Nucleus accumbens (tissue), 56 donors: ENCODE results near the gene ATN1.

Experiments used
- DNase-seq, 56 donors: peaks; one replicate each; lab custom pipeline; 2025; lab: John Stamatoyannopoulos, UW

The ATN1 gene

GRCh38 chr12:6965026-6965661, 37.4 kb downstream of the ATN1 start:
- peak in 51 of 56 donors; percentile 31 to 88 (median 62) for DNase-seq

- DNase-seq: no peak
Measured at GRCh38 chr12:6965714-6966113, 38.0 kb downstream of the ATN1 start.

DNA sequence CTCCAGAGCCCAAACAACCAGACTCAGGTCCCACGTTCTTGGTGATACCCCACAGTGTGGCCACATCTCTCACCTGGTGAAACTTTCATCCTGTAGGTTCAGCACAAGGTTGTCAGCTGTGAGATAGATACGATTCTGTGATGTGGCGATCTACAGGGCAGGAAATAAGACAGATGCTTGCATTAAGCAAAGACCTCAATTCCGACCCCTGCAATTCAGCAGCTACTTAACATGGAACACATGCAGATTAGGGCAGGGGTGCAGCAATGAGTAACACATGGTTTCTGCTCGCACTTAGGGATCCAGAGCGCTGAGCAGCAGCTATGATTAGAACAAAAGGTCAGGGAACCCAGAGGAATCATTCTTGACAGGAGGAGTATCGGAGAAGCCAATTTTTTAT, 38.6 kb downstream of the ATN1 start:
- DNase-seq: no peak

DNA sequence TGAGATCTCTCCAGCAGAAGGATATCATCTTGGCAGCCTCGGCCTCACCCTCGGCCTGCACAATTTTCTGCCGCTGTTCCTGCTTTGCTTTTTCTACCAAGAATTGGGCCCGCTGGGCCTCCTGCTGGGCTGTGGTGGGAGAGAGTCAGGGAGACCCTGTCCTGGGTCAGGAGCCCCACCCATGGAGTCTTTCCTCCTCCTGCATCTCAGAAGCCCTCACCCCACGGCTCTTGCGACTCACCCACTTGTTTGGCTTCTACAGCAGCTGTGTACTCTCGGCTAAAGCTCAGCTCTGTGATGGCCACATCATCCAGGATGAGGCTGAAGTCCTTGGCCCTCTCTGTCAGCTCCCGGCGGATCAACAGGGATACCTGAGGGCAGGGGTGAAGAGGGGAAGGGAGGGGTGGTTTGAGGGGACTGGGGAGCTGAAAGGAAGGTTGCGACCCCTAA, 39.9 kb downstream of the ATN1 start:
- no peak for DNase-seq

GRCh38 chr12:6968426-6968825, 40.7 kb downstream of the ATN1 start:
- no peak for DNase-seq

GRCh38 chr12:6970096-6970527, 42.4 kb downstream of the ATN1 start:
- DNase-seq: peak in 2 of 56 donors; percentile 47 to 62

DNA sequence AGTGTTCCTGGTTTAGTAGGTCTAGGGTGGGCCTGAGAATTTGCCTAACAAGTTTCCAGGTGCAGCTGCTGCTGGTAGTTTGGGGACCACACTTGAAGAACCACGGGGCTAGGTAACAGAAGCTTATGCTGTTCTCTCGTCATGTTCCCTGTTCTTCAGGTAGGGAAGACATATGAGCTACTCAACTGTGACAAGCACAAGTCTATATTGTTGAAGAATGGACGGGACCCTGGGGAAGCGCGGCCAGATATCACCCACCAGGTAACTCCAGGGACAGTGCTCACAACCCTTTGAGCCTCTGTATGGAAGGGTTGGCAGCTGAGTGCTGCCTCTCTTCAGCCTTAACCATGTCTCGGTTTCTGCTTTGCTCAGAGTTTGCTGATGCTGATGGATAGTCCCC, 46.4 kb downstream of the ATN1 start:
- DNase-seq: no peak

DNA sequence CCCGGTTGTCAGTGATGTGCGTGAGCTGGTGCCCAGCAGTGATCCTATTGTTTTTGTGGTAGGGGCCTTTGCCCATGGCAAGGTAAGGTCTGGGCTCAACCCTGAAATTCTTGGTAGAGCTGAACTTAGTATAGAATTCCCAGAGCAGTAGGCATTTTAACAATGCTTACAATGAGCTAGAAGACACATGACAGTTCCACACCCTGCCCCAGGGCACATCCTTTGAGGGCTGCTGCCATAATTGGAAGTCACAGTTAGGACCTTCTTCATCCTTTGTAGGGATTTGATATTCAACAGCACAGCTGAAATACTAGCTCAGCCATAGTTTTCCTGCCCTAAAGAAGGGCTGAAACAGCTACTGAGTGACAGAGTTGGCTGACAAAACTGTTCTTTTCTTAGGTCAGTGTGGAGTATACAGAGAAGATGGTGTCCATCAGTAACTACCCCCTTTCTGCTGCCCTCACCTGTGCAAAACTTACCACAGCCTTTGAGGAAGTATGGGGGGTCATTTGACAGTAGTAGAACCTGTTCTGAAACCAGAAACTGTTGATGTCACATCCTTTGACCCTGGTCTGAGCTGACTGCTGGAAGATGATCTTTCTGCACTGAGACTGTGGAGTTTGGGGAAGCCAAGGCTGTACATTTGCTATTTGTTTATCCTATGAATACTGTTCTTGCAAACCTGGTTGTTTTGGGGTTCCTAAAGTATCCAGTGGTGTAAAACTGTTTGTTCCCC, 47.7 kb downstream of the ATN1 start:
- DNase-seq: no peak

DNA sequence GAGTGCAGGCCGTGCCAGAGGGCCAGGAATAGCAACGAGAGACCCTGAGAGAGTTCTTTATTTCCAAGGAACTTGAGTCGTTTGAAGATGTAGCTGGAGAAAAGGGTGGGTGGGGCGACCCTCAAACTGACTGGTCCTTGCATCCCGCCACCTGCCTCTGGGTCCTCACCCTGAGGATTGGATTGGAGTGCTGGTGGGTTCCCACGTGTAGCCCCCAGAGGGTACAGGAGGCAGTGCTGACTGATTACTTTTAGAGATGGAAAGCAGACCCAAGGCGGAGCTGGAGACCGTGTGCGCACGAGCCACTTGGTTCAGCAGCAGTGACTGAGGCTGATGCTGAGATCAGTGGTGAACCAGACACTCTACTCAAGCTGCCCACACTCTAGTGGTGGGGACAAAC, 49.9 kb downstream of the ATN1 start:
- no peak for DNase-seq

- DNase-seq: no peak
Measured at GRCh38 chr12:6978188-6978587, 50.4 kb downstream of the ATN1 start.

DNA sequence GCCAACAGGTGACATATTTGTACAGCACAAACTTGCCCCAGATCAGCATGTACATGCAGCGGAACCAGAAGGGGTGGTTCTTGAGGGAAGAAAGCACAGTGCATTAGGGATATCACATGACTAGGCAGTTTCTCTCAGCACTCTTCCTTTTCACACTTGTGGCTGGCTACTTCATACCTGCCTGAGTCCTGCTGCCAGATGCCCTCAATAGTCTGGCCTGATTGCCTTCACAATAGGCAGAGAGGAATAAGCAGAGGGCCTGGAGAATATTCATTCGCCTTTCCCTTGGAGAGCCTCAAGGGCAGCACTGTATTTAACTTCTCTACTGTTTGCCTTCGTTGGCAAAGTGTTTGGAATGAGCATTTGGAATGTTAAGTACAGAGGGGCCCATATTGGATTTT, 50.9 kb downstream of the ATN1 start:
- DNase-seq: no peak

DNA sequence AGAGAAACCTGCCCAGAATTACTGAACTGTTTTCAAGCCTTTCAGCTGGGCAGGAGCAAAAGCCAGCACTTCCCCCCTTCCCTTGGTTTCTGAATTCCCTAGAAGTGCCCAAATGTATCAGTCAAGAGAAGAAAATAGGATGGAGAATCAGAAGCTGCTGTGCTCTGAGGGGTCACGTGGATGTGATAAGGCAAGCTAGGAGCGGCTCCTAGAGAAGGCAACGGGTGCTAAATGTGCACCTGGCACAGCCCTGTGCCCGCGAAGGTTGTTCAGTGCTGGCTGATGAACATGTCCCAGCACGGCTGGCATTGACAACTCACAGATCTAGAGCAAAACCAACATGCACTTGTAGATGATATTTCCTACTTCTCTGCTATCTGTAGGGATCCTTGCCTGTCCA, 51.3 kb downstream of the ATN1 start:
- DNase-seq: no peak

DNA sequence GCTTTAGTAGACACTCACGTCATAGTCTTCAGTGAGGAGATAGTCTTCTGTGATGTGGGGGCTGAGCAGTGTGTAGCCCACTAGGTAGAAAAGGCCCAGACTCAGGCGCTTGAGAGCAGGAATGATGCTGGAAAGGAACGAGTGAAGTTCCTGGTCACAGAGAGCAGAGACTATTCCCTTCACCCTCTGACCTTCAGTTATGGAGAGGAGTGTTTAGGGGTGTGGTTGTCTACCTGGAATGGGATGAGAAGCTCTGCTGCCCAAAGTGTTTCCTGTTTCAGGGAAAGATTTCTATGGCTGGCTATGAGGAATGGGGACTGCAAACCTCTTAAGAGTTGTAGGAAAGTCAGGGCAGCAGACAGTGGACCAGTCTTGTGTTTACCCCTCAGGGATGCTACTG, 51.7 kb downstream of the ATN1 start:
- no peak for DNase-seq

GRCh38 chr12:6980075-6980474, 52.3 kb downstream of the ATN1 start:
- DNase-seq: no peak

DNA sequence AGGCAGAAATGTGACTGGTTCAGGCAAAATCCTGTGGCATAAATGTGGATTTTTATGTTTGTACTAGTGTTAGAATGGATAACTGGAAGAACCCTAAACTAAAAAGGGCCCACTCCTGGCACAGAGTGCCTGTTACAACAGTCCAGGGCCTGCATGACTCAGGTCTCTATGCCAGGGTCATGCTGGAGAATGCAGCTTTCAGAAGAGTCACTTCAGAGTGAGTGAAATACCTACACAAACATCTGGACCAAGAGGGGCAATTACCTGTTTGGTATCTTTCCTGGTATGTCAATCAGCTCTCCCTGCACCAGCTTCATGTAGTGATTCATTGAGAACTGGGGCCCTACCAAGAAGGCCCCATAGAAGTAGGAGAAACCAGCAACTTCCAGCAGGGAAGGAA, 53.0 kb downstream of the ATN1 start:
- no peak for DNase-seq

DNA sequence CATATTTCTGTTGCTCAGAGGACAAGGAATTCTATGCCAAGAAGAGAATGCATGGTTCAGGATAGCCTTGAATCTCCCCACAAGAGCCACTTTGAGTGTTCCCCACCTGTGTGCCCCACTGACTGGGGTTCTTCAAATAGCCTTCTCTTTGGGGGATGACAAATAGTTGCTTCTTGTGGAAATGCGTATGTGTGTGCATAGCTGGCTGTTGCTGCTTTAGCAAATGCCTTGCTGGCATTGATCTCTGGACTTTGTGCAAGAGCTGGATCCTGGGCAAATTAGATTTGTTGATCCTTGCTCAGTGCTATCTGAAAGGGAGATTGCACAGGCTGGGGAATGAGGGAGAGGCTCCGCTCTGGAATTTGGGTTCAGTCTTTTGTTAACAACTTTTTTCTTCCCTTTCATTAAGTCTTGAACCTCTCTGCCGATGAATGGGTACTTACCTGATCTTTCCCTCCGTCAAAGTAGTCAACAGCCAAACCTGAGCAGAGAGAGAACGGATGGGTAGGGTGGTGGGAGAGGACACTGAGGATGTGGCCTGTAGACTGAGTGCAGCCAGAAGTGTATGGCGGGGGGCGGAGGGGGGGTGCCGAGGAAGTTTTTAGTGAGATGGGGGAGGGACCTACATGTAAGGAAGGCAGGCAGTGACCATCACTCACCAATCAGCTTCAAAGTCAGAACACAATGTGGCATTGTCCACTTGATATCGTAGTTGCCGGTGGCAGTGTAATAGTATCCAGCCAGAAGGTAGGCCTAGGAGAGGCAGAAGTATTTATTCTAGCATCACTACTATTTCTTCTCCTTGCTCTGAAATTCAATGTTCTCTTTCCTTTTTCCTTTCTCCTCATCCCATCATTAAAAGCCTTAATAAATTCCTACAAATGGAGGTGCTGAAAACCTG, 53.6 kb downstream of the ATN1 start:
- no peak for DNase-seq

GRCh38 chr12:6982532-6982931, 54.8 kb downstream of the ATN1 start:
- no peak for DNase-seq

- DNase-seq: peak in 1 of 56 donors; percentile 12
Measured at GRCh38 chr12:6987956-6988553, 60.3 kb downstream of the ATN1 start.
